HG03442 (cell line): ENCODE data around the gene ZNF148.
A peak's percentile ranks its signal among the peaks of the same experiment; 100 is the strongest.

Experiments used
- ATAC-seq: cut with Tn5 transposase; IDR thresholded peaks from one replicate; pipeline ENCODE4 v1.9.1; 2021; ENCODE audit warnings: mild to moderate bottlenecking, moderate library complexity; ENCODE audit not compliant: unreplicated experiment

ZNF148 gene

DNA sequence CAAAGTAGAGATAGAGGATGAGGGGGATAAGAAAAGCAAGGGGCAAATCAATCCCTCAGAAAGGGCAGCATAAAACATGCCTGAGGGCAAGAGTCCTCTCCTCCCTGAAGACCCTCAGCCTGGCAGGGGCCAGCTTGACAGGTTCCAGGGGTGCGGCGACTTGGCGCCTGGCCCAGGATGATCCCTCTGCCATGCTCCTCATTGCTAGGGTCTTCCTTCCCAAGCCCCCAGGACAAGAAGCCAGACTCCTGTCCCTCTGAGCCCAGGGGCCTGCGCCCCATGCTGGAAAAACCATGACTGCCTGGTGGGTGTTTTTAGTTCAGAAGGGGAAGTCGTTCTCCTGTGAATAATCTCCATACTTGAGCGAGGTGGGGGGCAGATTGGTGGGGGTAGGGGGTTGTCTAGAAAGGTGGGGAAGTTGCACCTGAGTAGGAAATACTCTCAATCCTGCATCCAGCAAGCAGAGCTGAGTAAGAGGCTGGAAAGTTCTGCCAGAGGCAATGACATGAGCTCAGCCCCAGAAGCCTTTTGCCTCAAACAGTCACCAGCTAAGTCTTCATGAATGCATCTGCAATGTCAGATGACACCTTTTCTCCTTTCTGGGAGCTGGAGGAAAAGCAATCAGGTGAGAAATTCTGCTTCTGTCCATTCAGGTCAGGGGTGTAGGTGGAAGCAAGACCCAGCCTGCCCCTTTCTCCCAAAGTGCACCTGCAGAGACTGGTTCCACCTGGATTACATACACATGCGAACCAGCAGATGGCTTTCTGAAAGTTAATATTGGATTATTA is 180.9 kb downstream of the ZNF148 start:
- ATAC-seq = no peak

DNA sequence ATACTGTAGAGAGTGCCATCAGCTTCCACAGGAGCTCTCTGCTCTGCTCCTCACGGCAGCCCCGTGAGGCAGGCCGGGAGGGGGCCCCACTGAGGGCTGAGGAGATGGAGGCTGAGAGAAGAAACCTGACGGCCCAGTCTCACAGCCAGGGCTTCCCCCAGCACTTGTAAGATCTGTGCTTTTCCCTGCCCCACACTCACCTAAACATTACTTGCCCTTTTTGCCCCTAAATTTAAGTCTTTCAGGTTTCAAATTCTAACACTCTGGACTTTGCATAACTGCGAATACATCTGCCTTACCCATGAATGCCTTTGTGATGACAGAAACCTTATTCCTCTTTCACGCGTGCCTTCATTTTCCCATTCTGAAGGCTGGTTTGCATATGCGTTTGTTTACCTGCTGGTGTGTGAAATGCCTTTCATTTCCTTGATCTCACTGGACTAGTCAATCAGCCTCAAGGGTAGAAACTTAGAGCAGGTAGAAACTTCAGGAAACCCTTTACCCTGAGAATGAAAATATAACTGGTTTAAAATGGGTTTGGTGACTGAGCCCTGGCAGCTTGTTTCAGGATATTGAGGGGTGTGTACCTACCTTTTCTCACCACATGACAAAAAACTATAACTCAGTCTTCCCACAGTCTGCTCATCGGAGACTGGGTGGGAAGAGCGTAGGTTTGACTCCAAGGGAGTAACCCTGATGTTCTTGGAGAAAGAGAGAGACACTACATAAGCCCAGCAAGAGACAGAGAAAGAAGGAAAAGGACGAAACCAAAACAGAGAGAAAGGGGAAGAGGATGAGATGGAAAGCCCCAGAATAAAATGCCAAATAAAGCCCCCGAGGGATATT is 182.7 kb downstream of the ZNF148 start:
- ATAC-seq = peak; percentile 43

DNA sequence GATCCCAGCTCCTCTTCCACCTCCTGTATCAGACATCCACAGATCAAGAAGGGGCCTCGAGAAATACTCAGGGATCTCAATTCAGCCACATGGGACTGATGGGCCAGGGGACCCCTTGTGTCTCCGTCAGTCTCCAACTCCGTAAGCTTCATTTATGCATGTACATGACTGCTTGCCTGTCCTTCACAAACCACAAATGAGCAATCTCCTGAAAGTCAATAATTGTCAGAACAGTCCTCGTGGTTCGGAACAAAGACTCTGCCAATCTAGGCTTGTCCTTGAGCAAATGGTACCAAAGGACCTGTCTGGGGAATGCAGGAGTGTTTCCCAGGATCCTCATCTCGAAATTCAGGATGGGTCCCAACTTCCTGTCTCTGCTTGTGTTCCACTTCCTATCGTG is 183.4 kb downstream of the ZNF148 start:
- ATAC-seq = peak; percentile 17

DNA sequence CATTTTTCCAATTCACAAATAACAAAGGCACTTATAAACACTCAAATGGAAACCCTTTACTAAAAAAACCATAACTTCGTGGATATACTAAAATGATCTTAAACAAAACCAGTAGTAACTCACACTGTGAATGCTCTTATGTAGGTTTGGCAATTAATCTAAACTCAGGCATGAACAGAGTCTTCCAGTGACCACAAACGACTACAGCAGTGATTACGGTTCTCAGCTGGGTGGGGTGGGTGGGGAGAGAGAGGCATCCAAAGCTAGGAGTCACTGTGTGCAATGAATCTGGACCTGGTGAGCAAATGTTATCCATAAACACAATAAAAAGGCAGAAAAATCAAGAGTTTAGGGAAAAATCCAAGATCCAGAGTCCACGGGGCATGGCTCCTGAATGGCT is 183.9 kb downstream of the ZNF148 start:
- no peak for ATAC-seq

DNA sequence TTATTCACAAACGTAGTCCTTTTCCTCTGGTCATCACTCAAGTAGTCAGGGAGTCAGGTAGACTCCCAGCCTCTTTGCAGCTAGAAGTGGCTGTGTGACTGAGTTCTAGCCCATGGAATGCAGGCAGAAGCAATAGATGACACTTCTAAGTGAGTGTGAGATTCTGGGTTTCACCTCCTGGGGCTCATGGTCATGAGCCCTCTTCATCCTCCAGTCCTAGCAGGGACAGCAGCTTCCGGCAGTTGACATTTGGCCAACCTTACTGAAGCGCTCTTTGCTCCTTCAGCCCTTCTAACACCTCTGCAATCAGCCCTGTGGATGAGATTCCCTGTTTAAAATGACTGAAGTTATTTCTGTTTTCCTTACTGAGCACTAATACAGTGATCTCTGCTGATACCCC is 184.3 kb downstream of the ZNF148 start:
- ATAC-seq = no peak

DNA sequence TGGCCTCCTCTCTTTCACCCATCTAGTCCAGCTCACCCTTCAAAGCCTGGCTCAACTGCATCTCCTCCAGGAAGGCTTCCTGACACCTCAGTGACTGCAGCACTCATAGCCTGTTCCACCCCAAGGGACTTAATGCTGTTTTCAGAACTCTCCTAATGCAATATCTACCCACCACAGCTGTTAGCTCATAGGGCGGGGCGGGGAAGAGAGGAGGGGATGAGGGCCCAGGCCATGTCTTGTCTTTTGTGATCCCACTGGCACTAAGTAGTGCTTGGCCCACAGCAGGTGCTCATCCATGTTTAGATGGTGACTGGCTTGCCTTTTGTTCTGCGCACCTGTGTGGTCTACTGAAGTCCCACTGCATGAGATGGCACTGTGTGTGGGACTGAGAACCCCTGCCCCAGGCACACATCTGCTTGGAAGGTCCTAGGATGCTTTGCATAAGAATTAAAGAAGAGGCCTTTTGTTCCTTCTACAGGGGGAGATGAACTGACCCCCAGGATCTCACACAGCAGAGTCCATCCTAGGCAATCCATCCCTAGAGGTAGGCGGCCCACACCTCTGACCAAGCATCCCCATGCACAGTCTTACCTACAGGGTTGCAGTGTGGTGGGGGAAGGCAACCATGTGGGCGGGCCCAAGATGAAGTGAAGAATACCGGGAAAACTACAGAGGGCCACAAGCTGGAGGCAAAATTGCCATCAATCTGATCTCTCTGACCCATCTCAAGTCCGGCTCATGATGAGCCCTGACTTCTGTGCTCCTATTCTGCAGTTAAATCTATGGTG is 185.6 kb downstream of the ZNF148 start:
- no peak for ATAC-seq

DNA sequence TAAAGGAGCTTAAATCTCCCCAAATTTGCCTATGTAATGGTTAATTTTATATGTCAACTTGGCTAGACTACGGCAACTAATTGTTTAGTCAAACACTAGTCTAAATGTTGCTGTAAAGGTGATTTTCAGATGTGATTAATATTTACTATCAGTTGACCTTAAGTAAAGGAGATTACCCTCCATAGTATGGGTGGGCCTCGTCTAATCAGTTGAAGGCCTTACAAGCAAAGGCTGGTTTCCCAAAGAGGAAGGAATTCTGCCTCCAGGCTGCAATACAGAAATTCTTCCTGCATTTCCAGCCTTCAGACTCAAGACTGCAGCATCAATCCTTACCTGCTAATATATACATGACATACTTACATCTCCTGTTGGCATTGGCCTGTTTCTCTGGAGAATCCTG is 186.2 kb downstream of the ZNF148 start:
- ATAC-seq = no peak

DNA sequence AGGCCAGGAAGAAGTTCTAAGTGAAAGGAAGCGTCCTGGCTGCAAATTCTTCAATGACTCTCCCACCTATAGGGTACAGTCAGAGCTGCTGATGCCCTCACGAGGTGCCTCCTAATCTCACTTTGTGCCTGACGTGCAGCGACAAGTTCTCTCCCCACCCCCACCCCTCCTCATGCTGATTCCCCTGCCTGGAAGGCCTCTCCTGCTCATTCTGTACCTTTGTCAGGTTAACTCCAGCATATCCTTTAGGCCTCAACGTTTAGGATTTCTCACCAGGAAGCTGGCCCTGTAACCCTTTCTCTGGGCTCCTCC is 187.6 kb downstream of the ZNF148 start:
- no peak for ATAC-seq

DNA sequence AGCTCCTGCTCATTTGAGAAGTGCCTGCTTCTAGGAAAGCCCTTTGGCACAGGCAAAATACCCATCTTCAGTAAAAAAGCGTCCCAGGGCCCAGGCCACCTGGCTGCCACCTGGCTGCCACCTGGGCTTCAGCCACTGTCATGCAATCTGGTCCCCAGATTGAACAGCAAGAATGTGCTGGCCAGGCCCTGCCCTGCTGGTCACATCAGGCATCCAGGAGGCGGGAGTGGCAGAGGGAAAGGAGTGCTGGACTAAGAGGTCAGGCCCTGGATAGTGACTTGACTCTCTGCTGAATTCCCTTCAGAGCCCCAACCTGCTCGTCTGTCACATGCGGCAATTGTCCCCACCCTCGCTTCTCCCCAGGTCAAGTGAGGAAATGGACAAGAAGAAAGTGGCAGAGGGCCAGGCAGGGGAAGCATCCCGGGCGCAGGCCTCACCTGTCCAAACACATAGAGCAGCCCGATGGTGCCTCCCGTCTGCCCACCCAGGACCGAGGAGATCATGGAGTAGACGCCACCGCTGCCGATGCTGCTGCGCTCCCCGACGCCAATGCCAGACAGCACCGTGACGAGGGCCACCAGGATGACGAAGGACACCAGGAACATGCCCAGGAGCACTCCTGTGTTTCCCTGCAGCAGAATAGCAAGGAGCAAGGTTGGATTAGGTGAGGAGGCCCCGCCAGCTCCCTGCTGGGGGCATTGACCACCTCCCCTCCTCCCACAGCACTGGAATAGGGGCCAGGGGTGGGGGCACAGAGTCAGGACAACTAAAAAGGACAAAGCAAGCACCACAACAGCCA is 188.1 kb downstream of the ZNF148 start:
- no peak for ATAC-seq

DNA sequence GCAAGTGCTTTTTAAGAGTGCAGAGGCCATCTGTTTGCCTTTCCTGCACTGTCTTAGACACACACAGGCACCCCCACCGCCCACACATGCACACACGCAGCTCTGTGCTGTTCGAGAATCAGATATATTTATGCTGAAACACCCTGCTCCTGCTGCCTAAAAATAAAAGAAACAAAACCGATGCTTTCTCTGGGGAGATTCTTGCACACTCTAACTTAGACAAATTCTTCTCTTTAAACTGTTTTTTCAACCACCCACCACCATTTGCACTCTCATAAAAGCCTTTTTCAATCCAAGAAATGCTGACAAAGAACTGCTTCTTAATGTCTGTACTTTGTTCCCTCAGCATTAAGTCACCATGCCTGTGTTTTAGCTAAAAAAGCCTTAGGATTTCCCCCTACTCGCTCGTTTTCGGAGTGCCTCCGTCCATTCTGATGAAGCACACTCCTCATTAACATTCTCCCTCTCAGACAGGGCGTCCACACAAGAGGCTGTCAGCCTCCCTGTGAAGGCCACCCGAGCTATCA is 188.8 kb downstream of the ZNF148 start:
- ATAC-seq = peak; percentile 73

DNA sequence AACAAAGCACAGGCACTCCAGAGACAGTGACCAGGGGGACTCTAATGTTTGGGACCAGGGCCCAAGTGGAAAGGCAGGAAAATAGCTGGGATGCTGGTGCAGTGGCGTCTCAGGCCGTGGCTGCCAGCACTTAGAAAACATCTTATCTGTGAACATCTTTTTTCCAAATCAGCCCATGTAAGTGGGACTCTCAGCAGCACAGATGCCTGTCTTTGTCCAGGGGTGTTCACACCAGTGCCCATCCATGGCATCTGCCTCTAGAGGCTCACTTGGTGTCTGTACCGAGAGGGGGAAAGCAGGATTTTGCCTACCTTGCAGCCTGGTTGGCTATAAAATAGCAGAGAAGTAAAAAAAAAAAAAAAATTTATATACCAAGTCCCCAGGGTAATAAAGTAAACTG is 189.3 kb downstream of the ZNF148 start:
- peak; percentile 10 for ATAC-seq

DNA sequence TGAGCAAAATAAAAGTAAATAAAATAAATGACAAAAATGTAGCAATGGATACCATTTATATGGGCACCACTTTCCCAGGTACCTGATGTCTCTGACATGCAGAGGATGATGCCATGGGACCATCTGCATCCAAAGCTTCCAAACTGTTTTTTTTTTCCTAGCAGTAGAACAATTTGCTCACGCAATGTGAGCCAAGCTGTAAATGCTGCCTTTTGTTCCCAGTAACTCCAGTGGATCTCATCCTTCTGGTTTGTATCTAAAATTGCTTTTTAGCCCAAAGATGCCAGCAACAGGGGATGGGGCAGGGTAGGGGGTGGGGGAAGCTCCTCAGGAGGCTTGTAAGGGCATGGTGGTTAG is 195.3 kb downstream of the ZNF148 start:
- no peak for ATAC-seq

DNA sequence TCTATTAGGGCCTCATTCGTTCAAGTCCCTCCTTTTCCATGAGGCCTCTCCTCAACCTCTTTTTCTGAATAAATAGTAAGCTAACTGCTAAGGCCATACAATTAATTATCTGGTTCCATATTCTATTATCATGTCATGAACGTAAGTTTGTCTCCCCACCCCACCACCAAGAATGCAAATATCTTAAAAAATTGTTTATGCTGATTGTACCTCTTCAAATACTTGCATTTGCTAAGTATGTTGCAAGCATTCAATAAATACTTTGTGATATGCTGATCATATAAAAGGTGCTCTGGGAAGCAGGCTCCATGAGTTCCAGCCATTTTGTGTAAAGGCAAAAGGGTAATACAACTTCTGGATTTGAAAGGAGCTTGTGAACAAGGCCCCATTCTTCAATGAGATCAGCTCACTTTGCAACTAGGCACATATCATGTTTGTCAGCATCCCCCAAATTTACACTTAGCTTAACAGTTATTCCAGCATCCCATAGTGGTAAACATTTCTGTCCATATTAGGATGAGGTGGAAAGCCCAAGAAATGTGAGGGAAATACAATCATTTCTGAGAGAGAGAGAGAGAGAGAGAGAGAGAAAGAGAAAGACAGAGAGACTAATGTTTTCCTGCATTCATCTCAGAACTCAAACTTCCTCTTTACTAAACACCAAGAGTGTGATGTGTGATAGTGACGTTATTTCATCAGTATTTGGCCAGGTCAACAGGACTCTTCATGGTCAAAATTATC is 195.8 kb downstream of the ZNF148 start:
- ATAC-seq = no peak

DNA sequence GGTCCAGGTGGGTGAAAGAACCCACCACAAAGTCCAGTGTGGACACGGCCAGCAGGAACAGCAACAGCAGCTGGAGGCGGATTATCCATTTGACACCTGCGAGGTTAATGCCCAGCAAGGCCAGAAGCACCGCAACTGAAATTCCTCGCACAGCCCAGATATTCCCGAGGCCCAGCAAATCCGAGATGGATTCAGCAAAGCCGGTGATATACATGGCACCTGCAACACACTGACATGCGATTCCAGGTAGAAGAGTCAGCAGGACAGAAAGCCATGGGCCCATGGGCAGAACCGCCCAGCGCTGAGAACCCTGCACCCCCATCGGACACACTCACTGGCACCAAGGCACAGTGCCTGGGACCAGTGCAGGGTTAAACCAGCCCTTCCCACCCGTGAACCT is 197.4 kb downstream of the ZNF148 start:
- ATAC-seq = no peak
